K562 (cell line): ENCODE data around the gene OPRD1. TPM values are rescaled to one million over a fixed set of nuclear protein-coding genes. Genes with fewer than 3 reads are reported as not detected.

Experiments used
- BCLAF1 ChIP-seq, 2 experiments: fragments of 450-650 bp in 1 of 2; IDR thresholded peaks; 2 replicates each; pipeline ENCODE4 v1.6.1; 2011 to 2017; ENCODE audit warnings: low read depth in 2 of 2, antibody characterized with exemption in 1 of 2, borderline replicate concordance in 1 of 2, low read length in 1 of 2, mild to moderate bottlenecking in 1 of 2, mixed read lengths in 1 of 2; ENCODE audit not compliant: control insufficient read depth in 1 of 2
- BRD4 ChIP-seq: fragments of 200-600 bp; sonication (generic); IDR thresholded peaks from 2 replicates; pipeline ENCODE4 v1.6.1; 2017; ENCODE audit warnings: inconsistent platforms
- BRD9 ChIP-seq: fragments of 450-650 bp; IDR thresholded peaks from 2 replicates; pipeline ENCODE4 v1.6.1; 2018; ENCODE audit warnings: low read depth; ENCODE audit not compliant: partially characterized antibody
- CBFA2T3 ChIP-seq: fragments of 450-650 bp; IDR thresholded peaks from 2 replicates; pipeline ENCODE4 v1.6.1; 2017
- CBX8 ChIP-seq: fragments of 200-600 bp; sonication (generic); IDR thresholded peaks from 2 replicates; pipeline ENCODE4 v1.6.1; 2012; ENCODE audit warnings: borderline replicate concordance, mixed run types, low read depth, mild to moderate bottlenecking, moderate library complexity, mixed read lengths, low read length, control low read depth, inconsistent platforms; ENCODE audit not compliant: poor library complexity, severe bottlenecking; ENCODE audit errors: extremely low read depth
- CEBPG ChIP-seq, 3 experiments: fragments of 200-800 bp in 1 of 3; sonication (Bioruptor generic) in 1 of 3; sonication (generic) in 1 of 3; formaldehyde crosslinking in 1 of 3; IDR thresholded peaks in 2 of 3; conservative IDR thresholded peaks in 1 of 3; 2 replicates each; pipeline versions ENCODE4 v1.6.1 to v1.8.0; 2016 to 2022; ENCODE audit warnings: missing compliant biosample characterization in 2 of 3, missing genetic modification characterization in 2 of 3, mild to moderate bottlenecking in 1 of 3, missing genetic modification reagents in 1 of 3
- CTCF ChIP-seq, 3 experiments: IDR thresholded peaks in 2 of 3; conservative IDR thresholded peaks in 1 of 3; 2 replicates each; pipeline ENCODE4 v1.5.1; 2011 to 2012; ENCODE audit warnings: low read length in 3 of 3, mild to moderate bottlenecking in 3 of 3, control low read depth in 2 of 3, improper control_type of control experiment in 1 of 3, inconsistent platforms in 1 of 3, low read depth in 1 of 3, mixed read lengths in 1 of 3, moderate library complexity in 1 of 3; ENCODE audit not compliant: insufficient read depth in 2 of 3
- HMG20A ChIP-seq: fragments of 450-650 bp; formaldehyde crosslinking; conservative IDR thresholded peaks from 2 replicates; pipeline ENCODE4 v1.4.0; 2020; ENCODE audit warnings: mild to moderate bottlenecking, mixed read lengths
- HMG20B ChIP-seq: fragments of 250-450 bp; sonication (Bioruptor Pico); IDR thresholded peaks from 2 replicates; pipeline ENCODE4 v1.5.0; 2021; ENCODE audit warnings: mild to moderate bottlenecking
- HNRNPK ChIP-seq: fragments of 200-400 bp; formaldehyde crosslinking; IDR thresholded peaks from one replicate; pipeline ENCODE4 v1.6.1; 2018; ENCODE audit warnings: mild to moderate bottlenecking, low read depth, low read length; ENCODE audit not compliant: poor library complexity, severe bottlenecking
- NCOA2 ChIP-seq, 2 experiments: fragments of 450-650 bp; IDR thresholded peaks; 2 replicates each; pipeline ENCODE4 v1.6.1; 2018; ENCODE audit warnings: mild to moderate bottlenecking in 2 of 2, moderate library complexity in 1 of 2; ENCODE audit not compliant: partially characterized antibody in 2 of 2
- NFIX ChIP-seq: fragments of 250-450 bp; sonication (Bioruptor Pico); IDR thresholded peaks from 2 replicates; pipeline ENCODE4 v1.4.0; 2020; ENCODE audit warnings: low read depth, mild to moderate bottlenecking, moderate library complexity
- PATZ1 ChIP-seq: fragments of 250-450 bp; sonication (Bioruptor Pico); IDR thresholded peaks from 2 replicates; pipeline ENCODE4 v1.5.0; 2020; ENCODE audit warnings: mild to moderate bottlenecking, borderline replicate concordance
- RAD21 ChIP-seq, 2 experiments: fragments of 250-450 bp in 1 of 2; fragments of 450-650 bp in 1 of 2; sonication (Bioruptor Pico) in 1 of 2; formaldehyde crosslinking in 1 of 2; IDR thresholded peaks in 1 of 2; conservative IDR thresholded peaks in 1 of 2; 2 replicates each; pipeline versions ENCODE4 v1.4.0 to v1.8.0; 2020 to 2022; ENCODE audit warnings: mild to moderate bottlenecking in 2 of 2, moderate library complexity in 1 of 2
- RUNX1 ChIP-seq: sonication (generic); IDR thresholded peaks from 2 replicates; pipeline ENCODE4 v1.6.1; 2016; ENCODE audit warnings: antibody characterized with exemption, low read depth
- SETDB1 ChIP-seq: IDR thresholded peaks from one replicate; pipeline ENCODE4 v1.6.1; 2012; ENCODE audit warnings: low read length, control low read depth, inconsistent platforms
- SMAD1 ChIP-seq: fragments of 150-350 bp; IDR thresholded peaks from 2 replicates; pipeline ENCODE4 v1.6.1; 2014; ENCODE audit warnings: low read length, low read depth; ENCODE audit not compliant: partially characterized antibody
- SMAD4 ChIP-seq: fragments of 250-450 bp; sonication (Bioruptor Pico); conservative IDR thresholded peaks from 2 replicates; pipeline ENCODE4 v1.8.0; 2021; ENCODE audit warnings: inconsistent platforms, mild to moderate bottlenecking, moderate library complexity
- TRIM28 ChIP-seq: fragments of 450-650 bp; IDR thresholded peaks from 2 replicates; pipeline ENCODE4 v1.6.1; 2017
- ZNF174 ChIP-seq: fragments of 250-450 bp; sonication (Bioruptor Pico); IDR thresholded peaks from 2 replicates; pipeline ENCODE4 v1.4.0; 2020; ENCODE audit warnings: mild to moderate bottlenecking
- polyA plus RNA-seq, 8 experiments: library from polyadenylated mRNA; depleted of rRNA in 4 of 8; stranded (reverse) in 5 of 8; unstranded in 3 of 8; fragments of >200 nt; fragmentation: Nextera tagmentation in 2 of 8; fragmentation: Illumina TruSeq in 1 of 8; extraction: Ambion mirVana in 2 of 8; extraction: Trizol in 1 of 8; gene quantifications; 2 replicates each; pipeline versions ENCODE4 v1.2.1 to v1.2.3, GENCODE V29; 2011 to 2014; ENCODE audit warnings: inconsistent platforms in 1 of 8, missing spikeins in 1 of 8
- total RNA-seq, 7 experiments: library from RNA; depleted of rRNA in 6 of 7; stranded (reverse); fragments of >200 nt in 6 of 7; fragmentation: Illumina TruSeq in 2 of 7; extraction: Trizol in 2 of 7; gene quantifications; 2 replicates each; pipeline versions ENCODE4 v1.2.1 to v1.2.3, GENCODE V29; 2011 to 2021; ENCODE audit warnings: low replicate concordance in 1 of 7

OPRD1 gene
- total and polyA plus RNA-seq, 9 of the 15 experiments (the other 6 are each of a cell fraction or from before 2014, with no cell fraction given), result under 0.01 to 0.03 (median under 0.01) TPM; not detected in 6

- TF ChIP-seq BCLAF1 (IDR thresholded peaks at IDR 0.05; ENCODE audit: borderline replicate concordance in 1 of 2, control insufficient read depth in 1 of 2, low read depth in 2 of 2, low read length in 1 of 2) (no peak), ZNF174 (CRISPR knock-in tag) (no peak), RAD21 (CRISPR knock-in tag; conservative IDR thresholded peaks at IDR 0.05 in 1 of 2, IDR thresholded peaks at IDR 0.05 in 1 of 2) (peak; percentile 100), CEBPG (CRISPR knock-in tag; IDR thresholded peaks at IDR 0.05) (no peak), CEBPG (tag; conservative IDR thresholded peaks at IDR 0.05 in 1 of 2, IDR thresholded peaks at IDR 0.05 in 1 of 2) (no peak), HNRNPK (no peak), PATZ1 (CRISPR knock-in tag) (no peak), TRIM28 (peak; percentile 97), SETDB1 (no peak), CTCF (IDR thresholded peaks at IDR 0.05 in 2 of 3, conservative IDR thresholded peaks at IDR 0.05 in 1 of 3; ENCODE audit: insufficient read depth in 2 of 3, low read depth in 1 of 3, low read length in 3 of 3) (peak; percentile 99 to 100 (median 99)), HMG20B (CRISPR knock-in tag) (no peak), NCOA2 (IDR thresholded peaks at IDR 0.05; ENCODE audit: partially characterized antibody in 2 of 2) (no peak), CBFA2T3 (peak; percentile 94), BRD9 (peak; percentile 88), SMAD1 (no peak), SMAD4 (CRISPR knock-in tag) (peak; percentile 74), CBX8 (no peak), BRD4 (peak; percentile 74; the same call in 1 of the 2 replicates), HMG20A (CRISPR knock-in tag) (no peak), NFIX (CRISPR knock-in tag) (no peak), RUNX1 (0 out of 2 replicates have a peak, but pooled peaks have one; percentile 65)
Observed at GRCh38 chr1:28882009-28882628, 70.1 kb downstream of the OPRD1 start (continued).
